GM18909 (cell line): ENCODE results near the gene TPO.
"Not testable (repeated sequence)": the region's sequence is repeated elsewhere in the genome, so short reads cannot be mapped to it uniquely, and the experiment has no call there.

Experiments
- ATAC-seq: cut with Tn5 transposase; IDR thresholded peaks from one replicate; pipeline ENCODE4 v1.9.1; 2021; ENCODE audit warnings: mild to moderate bottlenecking; ENCODE audit not compliant: unreplicated experiment, poor library complexity

Gene TPO

GRCh38 chr2:1498176-1498575 is 84.9 kb downstream of the TPO start:
- ATAC-seq, result no peak

- ATAC-seq, result no peak
Observed at GRCh38 chr2:1499033-1499795, 86.0 kb downstream of the TPO start.

GRCh38 chr2:1501038-1501851 is 88.0 kb downstream of the TPO start:
- ATAC-seq, result no peak

GRCh38 chr2:1501991-1502390 is 88.7 kb downstream of the TPO start:
- ATAC-seq, result no peak

GRCh38 chr2:1502891-1503304 is 89.6 kb downstream of the TPO start:
- ATAC-seq, result no peak

GRCh38 chr2:1503471-1504310 is 90.4 kb downstream of the TPO start:
- no peak for ATAC-seq

- no peak for ATAC-seq
Observed at GRCh38 chr2:1504311-1504750, 91.1 kb downstream of the TPO start.

GRCh38 chr2:1505031-1505441 is 91.8 kb downstream of the TPO start:
- ATAC-seq, result no peak

- ATAC-seq, result no peak
Observed at GRCh38 chr2:1509271-1510065, 96.2 kb downstream of the TPO start.

- ATAC-seq, result no peak
Observed at GRCh38 chr2:1510176-1510575, 96.9 kb downstream of the TPO start.

- ATAC-seq, result no peak
Observed at GRCh38 chr2:1511455-1511854, 98.2 kb downstream of the TPO start.

GRCh38 chr2:1512321-1513289 is 99.3 kb downstream of the TPO start:
- ATAC-seq, result no peak

GRCh38 chr2:1514391-1515072 is 101.3 kb downstream of the TPO start:
- no peak for ATAC-seq

- ATAC-seq, result no peak
Observed at GRCh38 chr2:1515073-1515430, 101.8 kb downstream of the TPO start.

GRCh38 chr2:1515986-1516797 is 102.9 kb downstream of the TPO start:
- ATAC-seq, result no peak

GRCh38 chr2:1516798-1517060 is 103.5 kb downstream of the TPO start:
- ATAC-seq, result no peak

GRCh38 chr2:1517291-1517690 is 104.0 kb downstream of the TPO start:
- not testable (repeated sequence) for ATAC-seq

- no peak for ATAC-seq
Observed at GRCh38 chr2:1517786-1518185, 104.5 kb downstream of the TPO start.
